HG03439 (cell line): ENCODE data around the gene SLC2A5.

Experiments
- ATAC-seq: cut with Tn5 transposase; IDR thresholded peaks from one replicate; pipeline ENCODE4 v1.9.1; 2021; ENCODE audit warnings: mild to moderate bottlenecking, moderate library complexity; ENCODE audit not compliant: unreplicated experiment

The SLC2A5 gene

GRCh38 chr1:9062846-9063245, 6.6 kb downstream of the SLC2A5 start:
- ATAC-seq, result no peak

GRCh38 chr1:9062021-9062471, 7.4 kb downstream of the SLC2A5 start:
- no peak for ATAC-seq

- no peak for ATAC-seq
Observed at GRCh38 chr1:9061252-9061960, 8.0 kb downstream of the SLC2A5 start.

DNA sequence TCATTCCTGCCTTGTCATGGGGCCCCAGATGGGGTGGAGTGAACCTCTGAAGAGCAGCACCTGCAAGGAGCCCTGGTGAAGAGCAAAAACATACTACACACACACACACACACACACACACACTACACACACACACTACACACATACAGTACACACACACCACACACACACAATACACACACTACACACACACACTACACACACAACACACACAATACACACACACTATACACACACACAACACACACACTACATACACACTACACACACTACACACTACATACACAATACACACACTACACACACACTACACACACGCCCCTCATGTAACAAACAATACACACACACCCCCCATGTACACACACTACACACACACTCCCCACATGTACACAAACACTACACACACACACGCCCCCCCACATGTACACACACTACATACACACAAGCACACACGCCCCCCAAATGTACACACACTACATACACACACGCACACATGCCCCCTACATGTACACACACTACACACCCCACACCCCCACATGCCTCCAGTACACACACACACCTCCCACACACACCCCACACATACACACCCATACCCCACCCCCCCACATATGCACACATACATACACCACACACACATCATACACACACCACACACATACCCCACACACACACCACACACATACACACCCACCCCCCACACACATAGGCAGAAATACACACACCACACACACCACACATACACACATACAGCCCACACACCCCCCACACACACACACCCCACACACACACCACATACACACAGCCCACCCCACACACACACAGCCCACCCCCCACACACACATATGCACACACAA, 9.3 kb downstream of the SLC2A5 start:
- no peak for ATAC-seq

- ATAC-seq, result no peak
Observed at GRCh38 chr1:9058465-9058864, 11.0 kb downstream of the SLC2A5 start.

DNA sequence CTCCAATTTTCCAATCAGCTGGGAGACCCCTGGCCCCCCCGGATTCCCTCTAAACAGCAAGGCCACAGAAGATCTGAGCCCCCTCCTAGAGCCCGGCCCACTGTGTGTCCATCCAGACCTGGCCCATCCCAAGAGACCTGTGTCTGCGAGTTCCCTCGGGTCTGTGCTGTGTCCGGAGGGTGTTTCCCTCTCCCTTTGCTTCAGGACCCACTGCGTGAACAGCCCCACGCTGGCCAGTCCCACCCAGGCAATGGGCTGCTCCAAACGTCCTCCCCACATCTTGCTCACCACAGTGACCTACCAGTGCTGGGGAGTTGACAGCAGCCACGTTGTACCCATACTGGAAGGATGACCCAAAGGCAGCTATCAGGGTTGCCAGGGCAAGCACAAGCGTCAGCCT, 11.6 kb downstream of the SLC2A5 start:
- ATAC-seq, result no peak

DNA sequence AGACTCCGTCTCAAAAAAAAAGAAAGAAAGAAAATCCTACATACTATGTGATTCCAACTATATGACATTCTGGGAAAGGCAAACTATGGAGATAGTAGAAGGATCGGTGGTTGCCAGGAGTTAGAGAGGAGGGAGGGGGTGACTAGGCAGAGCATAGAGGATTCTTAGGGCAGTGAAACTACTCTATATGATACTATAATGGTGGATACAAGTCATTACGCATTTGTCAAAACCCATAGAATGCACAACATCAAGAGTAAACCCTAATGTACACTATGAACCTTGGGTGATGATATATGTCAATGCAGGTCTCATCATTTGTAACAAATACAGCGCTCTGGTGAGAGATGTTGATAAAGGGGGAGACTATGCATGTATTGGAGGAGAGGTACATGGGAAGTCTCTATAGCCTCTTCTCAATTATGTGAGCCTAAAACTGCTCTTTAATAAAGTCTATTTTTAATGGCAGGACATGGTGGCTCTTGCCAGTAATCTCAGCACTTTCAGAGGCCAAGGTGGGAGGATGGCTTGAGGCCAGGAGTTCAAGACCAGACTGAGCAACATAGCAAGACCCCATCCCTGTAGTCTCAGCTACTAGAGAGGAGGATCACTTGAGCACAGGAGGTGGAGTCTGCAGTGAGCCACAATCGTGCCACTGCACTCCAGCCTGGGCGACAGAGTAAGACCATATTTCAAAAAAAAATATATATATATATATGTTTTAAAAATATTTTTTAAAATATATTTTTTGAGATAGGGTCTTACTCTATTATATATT, 17.0 kb downstream of the SLC2A5 start:
- ATAC-seq, result no peak

DNA sequence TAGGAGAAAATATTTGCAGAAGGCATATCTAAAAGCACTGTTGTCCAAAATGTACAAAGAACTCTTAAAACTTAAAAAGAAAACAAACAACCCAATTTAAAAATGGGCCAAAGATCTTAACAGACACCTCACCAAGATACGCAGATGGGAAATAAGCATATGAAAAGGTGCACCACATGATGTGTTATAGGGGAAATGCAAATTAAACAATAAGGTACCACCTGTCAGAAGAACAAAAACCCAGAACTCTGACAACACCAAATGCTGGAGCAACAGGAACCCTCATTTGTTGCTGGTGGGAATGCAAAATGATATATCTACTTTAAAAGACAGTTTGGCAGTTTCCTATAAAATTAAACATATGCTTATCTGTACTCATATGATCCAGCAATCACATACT, 18.1 kb downstream of the SLC2A5 start:
- no peak for ATAC-seq

DNA sequence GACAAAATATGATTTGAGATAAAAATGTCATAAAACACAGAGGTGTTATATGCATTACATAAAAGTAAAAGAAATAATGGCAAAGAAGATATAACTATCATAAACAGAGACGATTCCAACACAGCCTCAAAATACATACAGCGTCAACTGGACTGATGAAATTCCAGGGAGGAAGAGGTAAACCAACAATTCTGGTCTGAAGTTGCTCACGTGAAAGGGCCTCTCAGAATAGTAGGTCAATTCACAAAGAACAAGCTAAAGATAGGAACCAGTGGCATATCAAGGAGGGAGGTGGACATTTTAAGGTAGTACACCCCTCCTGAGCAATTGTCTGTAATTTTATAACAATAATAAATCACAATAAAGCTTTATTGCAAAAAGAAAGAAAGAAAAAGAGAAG, 18.6 kb downstream of the SLC2A5 start:
- no peak for ATAC-seq

GRCh38 chr1:9048551-9048950, 20.9 kb downstream of the SLC2A5 start:
- ATAC-seq, result no peak

GRCh38 chr1:9047019-9047418, 22.4 kb downstream of the SLC2A5 start:
- no peak for ATAC-seq

- ATAC-seq, result no peak
Observed at GRCh38 chr1:9045861-9046510, 23.4 kb downstream of the SLC2A5 start.

DNA sequence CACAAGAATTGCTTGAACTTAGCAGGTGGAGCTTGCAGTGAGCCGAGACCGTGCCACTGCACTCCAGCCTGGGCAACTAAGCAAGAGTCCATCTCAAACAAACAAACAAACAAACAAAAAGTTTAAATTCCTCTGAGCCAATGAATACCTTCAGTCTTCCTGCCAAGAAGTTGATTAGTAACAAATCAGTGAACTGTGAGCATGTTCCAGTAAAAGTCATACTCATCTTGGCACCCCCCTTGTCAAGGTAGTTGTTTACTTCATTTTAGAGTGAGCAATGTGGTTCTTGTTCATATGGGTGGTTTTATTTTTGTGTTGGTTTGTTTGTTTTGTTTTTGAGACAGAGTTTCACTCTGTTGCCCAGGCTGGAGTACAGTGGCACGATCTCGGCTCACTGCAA, 25.2 kb downstream of the SLC2A5 start:
- no peak for ATAC-seq

DNA sequence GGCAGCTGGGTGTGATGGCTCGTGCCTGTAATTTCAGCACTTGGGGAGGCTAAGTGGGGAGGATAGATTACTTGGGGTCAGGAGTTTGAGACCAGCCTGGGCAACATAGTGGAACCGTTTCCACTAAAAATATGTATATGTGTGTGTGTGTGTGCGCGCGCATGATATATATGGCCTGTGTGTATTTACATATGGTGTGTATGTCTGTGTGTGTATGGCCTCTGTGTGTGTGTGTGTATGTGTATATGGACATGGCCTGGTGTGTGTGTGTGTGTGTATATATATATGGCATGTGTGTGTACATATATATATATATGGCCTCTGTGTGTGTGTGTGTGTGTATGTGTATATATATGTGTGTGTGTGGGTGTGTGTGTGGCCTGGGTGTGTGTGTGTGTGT, 27.2 kb downstream of the SLC2A5 start:
- ATAC-seq, result no peak

DNA sequence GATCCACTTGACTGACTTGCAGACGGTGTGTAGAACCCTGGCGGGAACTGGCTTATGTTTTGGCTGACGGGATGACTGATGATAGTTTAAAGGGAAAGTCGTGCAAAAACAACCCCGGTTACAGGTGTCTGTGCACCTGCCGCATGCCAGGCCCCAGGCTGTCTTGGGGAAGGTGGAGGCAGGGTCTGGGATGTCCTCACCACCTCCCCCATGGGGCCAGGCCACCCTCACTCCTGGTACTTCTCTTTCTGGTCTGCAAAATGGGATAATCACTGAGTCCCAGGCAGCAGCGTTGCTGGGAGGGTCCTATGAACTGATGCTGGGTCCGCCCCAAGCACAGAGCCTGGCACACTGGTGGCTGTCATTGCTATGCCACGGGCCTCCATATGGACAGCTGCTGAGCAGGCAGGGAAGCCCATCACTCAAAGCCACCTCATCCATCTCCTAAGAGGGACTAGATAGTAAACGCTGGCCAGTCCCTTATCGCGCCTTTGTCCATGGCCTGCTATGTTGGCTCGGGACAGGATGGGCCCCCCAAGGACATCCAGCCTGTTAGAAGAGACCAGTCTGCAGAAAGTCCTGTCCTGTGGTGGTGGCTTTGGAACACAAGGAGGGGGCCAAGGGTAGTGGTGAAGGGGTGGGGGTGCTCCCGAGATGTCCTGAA, 28.2 kb downstream of the SLC2A5 start:
- ATAC-seq, result no peak

DNA sequence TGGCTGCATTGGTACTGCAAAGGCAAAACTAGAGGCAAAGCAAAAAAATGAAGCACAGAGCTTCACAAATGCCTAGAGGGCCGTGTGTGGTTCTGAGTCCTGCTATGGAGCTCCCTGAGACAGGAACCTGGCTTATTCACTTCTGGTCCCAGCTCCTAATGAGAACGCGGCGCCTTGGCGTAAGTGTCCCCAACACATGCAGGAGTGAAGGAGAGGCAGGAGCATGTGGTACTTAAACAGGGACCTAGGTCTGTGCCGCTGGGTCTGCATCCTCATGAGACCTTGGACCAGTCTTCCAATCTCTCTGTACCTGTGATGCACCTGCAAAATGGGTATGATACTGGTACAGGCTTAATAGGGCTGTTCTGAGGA, 28.8 kb downstream of the SLC2A5 start:
- no peak for ATAC-seq

GRCh38 chr1:9039761-9040658, 29.4 kb downstream of the SLC2A5 start:
- ATAC-seq, result no peak

DNA sequence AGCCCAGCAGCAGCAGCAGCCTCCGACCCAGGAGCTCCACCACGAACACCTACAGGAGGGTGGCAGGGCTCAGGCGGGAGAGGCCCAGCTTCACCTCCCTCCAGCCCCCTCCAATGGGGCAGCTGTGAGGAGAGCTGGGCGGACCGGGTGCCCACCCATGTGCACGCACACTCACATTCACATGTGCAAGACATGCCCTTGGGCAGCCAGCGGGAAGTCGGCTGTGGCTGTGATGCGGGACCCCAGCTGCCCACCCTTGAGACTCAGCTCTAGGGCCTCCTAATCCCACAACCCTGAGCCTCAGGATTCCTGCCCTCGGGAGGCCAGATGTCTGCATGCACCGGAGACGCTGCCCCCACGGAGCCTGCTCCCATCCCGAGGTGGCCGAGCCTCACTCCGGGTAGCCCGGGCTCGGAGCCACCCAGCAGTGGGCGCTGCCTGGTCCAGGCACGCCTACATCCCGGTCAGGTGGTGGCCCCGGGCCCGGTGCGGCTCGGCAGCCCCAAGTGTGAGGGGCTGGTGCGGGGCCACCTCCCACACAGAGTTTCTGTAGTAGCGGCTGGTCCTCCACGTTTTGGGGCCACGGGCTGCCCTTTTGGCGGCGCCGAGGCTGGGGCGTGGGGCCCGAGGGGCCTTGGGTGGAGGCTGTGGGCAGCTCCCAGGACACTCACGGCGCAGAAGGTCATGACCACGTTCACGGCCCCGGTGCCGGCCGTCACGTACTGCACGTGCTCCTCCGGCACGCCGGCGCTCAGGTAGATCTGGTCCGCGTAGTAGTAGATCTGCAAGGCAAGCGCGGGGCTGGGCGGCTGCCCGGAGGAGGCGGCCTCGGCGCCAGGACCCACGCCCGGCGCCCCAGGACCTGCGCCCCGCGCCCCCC, 30.3 kb downstream of the SLC2A5 start:
- no peak for ATAC-seq

- no peak for ATAC-seq
Observed at GRCh38 chr1:9038338-9038650, 31.1 kb downstream of the SLC2A5 start.
